Measurements from ENCODE around the gene RHPN2. TPM values are rescaled to one million over a fixed set of nuclear protein-coding genes. Genes with fewer than 3 reads are reported as not detected.

Gene RHPN2
- total RNA-seq (2014; rRNA removed; shearing (Covaris generic)) (28.8 and 29.6 TPM in 2 replicates), polyA plus RNA-seq (2016; fragmentation: Nextera tagmentation; extraction: Ambion mirVana) (14.2 and 15.7 TPM in 2 replicates)
- long read RNA-seq, partial matches to known transcripts, result 1 of 3 reads
- long read RNA-seq, other reads (novel, unspliced or antisense), result 0 of 3 reads

GRCh38 chr19:33064792-33065550 lies at the start of gene RHPN2:
Gene RHPN2, minus strand, starts transcription at chr19:33064888. Its CDS starts 36 bp downstream, at chr19:33064852.
- Mint-ChIP-seq H3K36me3 (ENCODE audit: low read depth) (no peaks in the 10 kb centered on the region), H3K9me3 (no peaks in the 10 kb centered on the region), H3K4me1 (peaks cover 10% of the 10 kb centered on the region), H3K4me3 (peak within 1 kb of the TSS; percentile 88), H3K27ac (no peak within 1 kb of the TSS), H3K27me3 (ENCODE audit: insufficient read depth, low read depth, poor library complexity) (peaks cover 18% of the 10 kb centered on the region)
- Histone ChIP-seq H3K9me2 (ENCODE audit: insufficient read depth) (no peaks in the 10 kb centered on the region), H2AFZ (peak within 1 kb of the TSS; percentile 98), H3K79me2 (replicated peaks; ENCODE audit: insufficient read depth) (peaks cover 37% of the 10 kb centered on the region), H3K27ac (ENCODE audit: low read depth) (no peak within 1 kb of the TSS), H3K4me3 (peak within 1 kb of the TSS; percentile 87), H3K36me3 (ENCODE audit: insufficient read depth) (no peaks in the 10 kb centered on the region), H3K4me1 (ENCODE audit: insufficient read depth) (peaks cover 6% of the 10 kb centered on the region), H3F3A (replicated peaks; ENCODE audit: low read depth) (no peaks in the 10 kb centered on the region; the same call in 1 of the 2 replicates), H3K27me3 (ENCODE audit: insufficient read depth) (peaks cover 19% of the 10 kb centered on the region), H3K4me2 (peak within 1 kb of the TSS; percentile 90), H4K20me1 (replicated peaks; ENCODE audit: insufficient read depth) (peaks cover 9% of the 10 kb centered on the region)
- DNase-seq (ENCODE audit: low spot score) (peak; percentile 80), ATAC-seq (peak; percentile 84)
- peak; percentile 86 for TF ChIP-seq POLR2AphosphoS5 (IDR thresholded peaks at IDR 0.05; ENCODE audit: low read depth)
- no peak for TF ChIP-seq CREB1 (CRISPR knock-in tag; IDR thresholded peaks at IDR 0.05; ENCODE audit: low read depth)

GRCh38 chr19:33114312-33114711 lies 49.6 kb upstream of the RHPN2 start:
- Mint-ChIP-seq H3K9me3 (no peaks in the 10 kb centered on the region), H3K4me3 (no peak overlapping the region), H3K36me3 (ENCODE audit: low read depth) (peaks cover 68% of the 10 kb centered on the region), H3K27me3 (ENCODE audit: insufficient read depth, low read depth, poor library complexity) (peaks cover 3% of the 10 kb centered on the region), H3K4me1 (no peaks in the 10 kb centered on the region), H3K27ac (no peak overlapping the region)
- no peak overlapping the region for H2AFZ ChIP-seq
- ATAC-seq, result no peak
- H3F3A ChIP-seq (replicated peaks; ENCODE audit: low read depth), result 0 out of 2 replicates have a peak, but pooled peaks cover 2% of the 10 kb centered on the region
- no peak for DNase-seq (ENCODE audit: low spot score)
- no peaks in the 10 kb centered on the region for H3K9me2 ChIP-seq (ENCODE audit: insufficient read depth)
- H3K27me3 ChIP-seq (ENCODE audit: insufficient read depth), result no peaks in the 10 kb centered on the region
- TF ChIP-seq JUNB (IDR thresholded peaks at IDR 0.05; ENCODE audit: unreplicated experiment) (no peak), NANOG (IDR thresholded peaks at IDR 0.05; ENCODE audit: borderline replicate concordance) (no peak), CREB1 (CRISPR knock-in tag; IDR thresholded peaks at IDR 0.05; ENCODE audit: low read depth) (no peak), EZH2phosphoT487 (IDR thresholded peaks at IDR 0.05; ENCODE audit: unreplicated experiment) (no peak), REST (IDR thresholded peaks at IDR 0.05; ENCODE audit: unreplicated experiment) (no peak)
- H3K4me3 ChIP-seq, result no peak overlapping the region
- H3K27ac ChIP-seq (ENCODE audit: low read depth), result no peak overlapping the region
- H3K36me3 ChIP-seq (ENCODE audit: insufficient read depth), result peaks cover 21% of the 10 kb centered on the region
- H4K20me1 ChIP-seq (replicated peaks; ENCODE audit: insufficient read depth), result 0 out of 2 replicates have a peak, but pooled peaks cover 2% of the 10 kb centered on the region
- no peaks in the 10 kb centered on the region for H3K79me2 ChIP-seq (replicated peaks; ENCODE audit: insufficient read depth)
- no peak overlapping the region for H3K4me2 ChIP-seq
- H3K4me1 ChIP-seq (ENCODE audit: insufficient read depth), result no peaks in the 10 kb centered on the region
